NCI-H146 treated with DMSO at 0.1 percent for 48 hours (cell line): ENCODE data around the gene EVI5.
"Not testable (repeated sequence)": the region's sequence is repeated elsewhere in the genome, so short reads cannot be mapped to it uniquely, and the experiment has no call there.

ENCODE experiments used
- DNase-seq: peaks from one replicate; lab custom pipeline; 2025; ENCODE audit not compliant: unreplicated experiment; lab: John Stamatoyannopoulos, UW

The EVI5 gene

GRCh38 chr1:92749024-92749634 is 35.8 kb downstream of the EVI5 start:
- peak; percentile 65 for DNase-seq

GRCh38 chr1:92748138-92748537 is 36.8 kb downstream of the EVI5 start:
- DNase-seq, result no peak

GRCh38 chr1:92747735-92748134 is 37.2 kb downstream of the EVI5 start:
- DNase-seq, result no peak

GRCh38 chr1:92746255-92746654 is 38.7 kb downstream of the EVI5 start:
- DNase-seq, result not testable (repeated sequence)

- DNase-seq, result no peak
Measured at GRCh38 chr1:92743221-92743620, 41.7 kb downstream of the EVI5 start.

GRCh38 chr1:92739669-92740524 is 45.0 kb downstream of the EVI5 start:
- DNase-seq, result no peak

GRCh38 chr1:92736395-92736794 is 48.5 kb downstream of the EVI5 start:
- peak; percentile 1 for DNase-seq

- no peak for DNase-seq
Measured at GRCh38 chr1:92730476-92730875, 54.4 kb downstream of the EVI5 start.

- DNase-seq, result no peak
Measured at GRCh38 chr1:92728697-92729096, 56.2 kb downstream of the EVI5 start.

- not testable (repeated sequence) for DNase-seq
Measured at GRCh38 chr1:92723713-92724112, 61.2 kb downstream of the EVI5 start.

GRCh38 chr1:92721886-92722285 is 63.0 kb downstream of the EVI5 start:
- DNase-seq, result no peak

GRCh38 chr1:92721157-92721556 is 63.8 kb downstream of the EVI5 start:
- not testable (repeated sequence) for DNase-seq

GRCh38 chr1:92715476-92715951 is 69.4 kb downstream of the EVI5 start:
- peak; percentile 56 for DNase-seq

- DNase-seq, result no peak
Measured at GRCh38 chr1:92713939-92714338, 71.0 kb downstream of the EVI5 start.

- no peak for DNase-seq
Measured at GRCh38 chr1:92711473-92712165, 73.3 kb downstream of the EVI5 start.

GRCh38 chr1:92709738-92710137 is 75.2 kb downstream of the EVI5 start:
- peak; percentile 2 for DNase-seq

- DNase-seq, result no peak
Measured at GRCh38 chr1:92708368-92708950, 76.4 kb downstream of the EVI5 start.

- DNase-seq, result no peak
Measured at GRCh38 chr1:92707709-92708108, 77.2 kb downstream of the EVI5 start.

- DNase-seq, result no peak
Measured at GRCh38 chr1:92707292-92707691, 77.6 kb downstream of the EVI5 start.

GRCh38 chr1:92705446-92705845 is 79.5 kb downstream of the EVI5 start:
- no peak for DNase-seq

GRCh38 chr1:92701147-92701546 is 83.8 kb downstream of the EVI5 start:
- DNase-seq, result no peak
